HepG2 (cell line): ENCODE measurements around the gene KCNJ6. TPM values are rescaled to one million over a fixed set of nuclear protein-coding genes. Genes with fewer than 3 reads are reported as not detected.

ENCODE experiments used
- ATAC-seq: fragments of 200-7000 bp; cut with Tn5 transposase; 3 replicates; pipeline ENCODE4 v1.9.1; 2020; ENCODE audit warnings: mild to moderate bottlenecking, moderate library complexity
- BruUV-seq: library from RNA; stranded (reverse); fragments of 400-500 nt; replicated peaks from 2 replicates; lab custom pipeline; 2021; lab: Mats Ljungman, UMichigan
- CTCF ChIA-PET: fragments of 300-600 bp; formaldehyde crosslinking; extraction: SDS; loops from one replicate; lab custom pipeline; 2021; ENCODE audit warnings: low total read pairs, inconsistent platforms, low intra/inter-chr PET ratio; lab: Yijun Ruan, JAX
- POLR2A ChIA-PET: fragments of 350-600 bp; sonication (Branson Sonifier 250); formaldehyde crosslinking; loops from one replicate; lab custom pipeline; 2020; ENCODE audit warnings: antibody characterized with exemption, inconsistent platforms; lab: Yijun Ruan, JAX
- DNase-seq: peaks from one replicate; pipeline ENCODE4 v3.0.0-alpha.2; 2015; ENCODE audit warnings: low spot score
- FAIRE-seq: peaks from 3 replicates; lab custom pipeline; 2011; peaks lifted over from hg19 to GRCh38; lab: Jason Lieb, UNC
- H2AFZ ChIP-seq: one replicate; pipeline ENCODE4 v1.6.1; 2011; ENCODE audit warnings: low read length, inconsistent platforms
- H3K27ac ChIP-seq: fragments of 300-600 bp; 3 replicates; pipeline ENCODE4 v1.8.0; 2011; ENCODE audit warnings: mixed run types, mild to moderate bottlenecking, mixed read lengths, low read length, inconsistent platforms; ENCODE audit not compliant: insufficient read depth; ENCODE audit errors: extremely low read length
- H3K27me3 ChIP-seq, 2 experiments: fragments of 200-600 bp in 1 of 2; 2 replicates in 1 of 2; 3 replicates in 1 of 2; pipeline versions ENCODE4 v1.6.0 to v1.8.0; 2011; ENCODE audit warnings: low read length in 2 of 2, mild to moderate bottlenecking in 2 of 2, moderate library complexity in 2 of 2, inconsistent platforms in 1 of 2; ENCODE audit not compliant: insufficient read depth in 2 of 2, control insufficient read depth in 1 of 2
- H3K36me3 ChIP-seq, 2 experiments: fragments of 200-600 bp in 1 of 2; replicated peaks in 1 of 2; 2 replicates in 1 of 2; 3 replicates in 1 of 2; pipeline versions ENCODE4 v1.5.1 to v1.8.0; 2011; ENCODE audit warnings: low read length in 2 of 2, inconsistent platforms in 1 of 2; ENCODE audit not compliant: insufficient read depth in 2 of 2, control insufficient read depth in 1 of 2
- H3K4me1 ChIP-seq: 2 replicates; pipeline ENCODE4 v1.5.1; 2012; ENCODE audit warnings: low read length, inconsistent platforms; ENCODE audit not compliant: insufficient read depth
- H3K4me2 ChIP-seq: 2 replicates; pipeline ENCODE4 v1.6.0; 2011; ENCODE audit warnings: low read depth, low read length, inconsistent platforms
- H3K4me3 ChIP-seq, 3 experiments: fragments of 200-600 bp in 1 of 3; sonication (generic), shearing (Covaris generic) in 1 of 3; replicated peaks in 1 of 3; 2 replicates each; pipeline ENCODE4 v1.5.1; 2011 to 2016; ENCODE audit warnings: low read length in 3 of 3, inconsistent platforms in 2 of 3, low read depth in 2 of 3, mild to moderate bottlenecking in 2 of 3, control low read depth in 1 of 3, mixed read lengths in 1 of 3; ENCODE audit not compliant: insufficient read depth in 1 of 3
- H3K79me2 ChIP-seq: one replicate; pipeline ENCODE4 v1.6.1; 2011; ENCODE audit warnings: low read length, inconsistent platforms; ENCODE audit not compliant: insufficient read depth
- H3K9ac ChIP-seq: 2 replicates; pipeline ENCODE4 v1.6.0; 2011; ENCODE audit warnings: mild to moderate bottlenecking, low read depth, low read length, inconsistent platforms; ENCODE audit not compliant: insufficient read depth
- H3K9me3 ChIP-seq: 2 replicates; pipeline ENCODE4 v1.5.1; 2012; ENCODE audit warnings: mild to moderate bottlenecking, low read length
- H4K20me1 ChIP-seq: 2 replicates; pipeline ENCODE4 v1.6.0; 2011; ENCODE audit warnings: inconsistent platforms, mild to moderate bottlenecking, low read length, moderate library complexity; ENCODE audit not compliant: insufficient read depth
- CEBPG ChIP-seq: IDR thresholded peaks from 2 replicates; pipeline ENCODE4 v1.6.1; 2016
- JUN ChIP-seq: sonication (generic); formaldehyde crosslinking; IDR thresholded peaks from 2 replicates; pipeline ENCODE4 v1.4.0; 2020; ENCODE audit warnings: mild to moderate bottlenecking, missing genetic modification reagents
- MAFK ChIP-seq, 2 experiments: IDR thresholded peaks in 1 of 2; conservative IDR thresholded peaks in 1 of 2; 2 replicates each; pipeline ENCODE4 v1.6.1; 2011; ENCODE audit warnings: improper control_type of control experiment in 2 of 2, low read length in 2 of 2
- SNAPC2 ChIP-seq: sonication (generic); formaldehyde crosslinking; IDR thresholded peaks from 2 replicates; pipeline ENCODE4 v1.8.1; 2022; ENCODE audit warnings: mild to moderate bottlenecking, missing genetic modification reagents
- ZNF550 ChIP-seq: sonication (generic); formaldehyde crosslinking; IDR thresholded peaks from 2 replicates; pipeline ENCODE4 v1.4.0; 2020; ENCODE audit warnings: mild to moderate bottlenecking, missing genetic modification reagents, borderline replicate concordance
- ZNF749 ChIP-seq: sonication (generic); formaldehyde crosslinking; IDR thresholded peaks from 2 replicates; pipeline ENCODE4 v1.8.0; 2022; ENCODE audit warnings: mild to moderate bottlenecking, missing genetic modification reagents, moderate library complexity, borderline replicate concordance
- WGBS: methylation state at CpG from one replicate; pipeline ENCODE4 v1.1.6; 2017; ENCODE audit warnings: low lambda C conversion rate; 5-methylcytosine and 5-hydroxymethylcytosine counted together
- in situ Hi-C: cut with HindIII; loops from 2 replicates; pipeline ENCODE4 v1.10.0; 2017; ENCODE audit warnings: low pct_unique_long_range_greater_than_20kb; ENCODE audit not compliant: extremely low pct_ligation_motif_present
- intact Hi-C: fragments of 100-400 bp; cut with micrococcal nuclease; formaldehyde crosslinking; loops from one replicate; pipeline ENCODE4 v1.10.0; 2022; ENCODE audit not compliant: unreplicated experiment
- polyA plus RNA-seq, 8 experiments: library from polyadenylated mRNA; depleted of rRNA in 3 of 8; stranded (reverse) in 7 of 8; unstranded in 1 of 8; fragments of >200 nt; fragmentation: Illumina TruSeq in 4 of 8; extraction: Trizol in 4 of 8; gene quantifications; 2 replicates each; pipeline versions ENCODE4 v1.2.1 to v1.2.3, GENCODE V29; 2011 to 2016; ENCODE audit warnings: low read depth in 4 of 8, missing spikeins in 1 of 8, mixed read lengths in 1 of 8; ENCODE audit not compliant: insufficient read depth in 1 of 8
- total RNA-seq, 5 experiments: library from RNA; depleted of rRNA; stranded (reverse); fragments of >200 nt; fragmentation: Illumina TruSeq; extraction: Trizol; gene quantifications; 2 replicates each; pipeline ENCODE4 v1.2.3, GENCODE V29; 2016; ENCODE audit warnings: low read depth in 1 of 5
- TF ChIP-seq, protein P1 (sequence below): sonication (generic); formaldehyde crosslinking; IDR thresholded peaks from 2 replicates; pipeline ENCODE4 v1.5.0; 2020; ENCODE audit warnings: mild to moderate bottlenecking, missing genetic modification reagents, borderline replicate concordance
- TF ChIP-seq, protein P2 (sequence below): sonication (generic); formaldehyde crosslinking; IDR thresholded peaks from 2 replicates; pipeline ENCODE4 v1.4.0; 2020; ENCODE audit warnings: mild to moderate bottlenecking, missing genetic modification reagents
- TF ChIP-seq, protein P3 (sequence below): sonication (generic); formaldehyde crosslinking; IDR thresholded peaks from 2 replicates; pipeline ENCODE4 v1.9.0; 2021; ENCODE audit warnings: missing genetic modification reagents, borderline replicate concordance

Gene KCNJ6
- total and polyA plus RNA-seq, 2 of the 13 experiments (the other 11 are each of a cell fraction or from before 2014, with no cell fraction given) = not detected

- TF ChIP-seq, protein P1, sequence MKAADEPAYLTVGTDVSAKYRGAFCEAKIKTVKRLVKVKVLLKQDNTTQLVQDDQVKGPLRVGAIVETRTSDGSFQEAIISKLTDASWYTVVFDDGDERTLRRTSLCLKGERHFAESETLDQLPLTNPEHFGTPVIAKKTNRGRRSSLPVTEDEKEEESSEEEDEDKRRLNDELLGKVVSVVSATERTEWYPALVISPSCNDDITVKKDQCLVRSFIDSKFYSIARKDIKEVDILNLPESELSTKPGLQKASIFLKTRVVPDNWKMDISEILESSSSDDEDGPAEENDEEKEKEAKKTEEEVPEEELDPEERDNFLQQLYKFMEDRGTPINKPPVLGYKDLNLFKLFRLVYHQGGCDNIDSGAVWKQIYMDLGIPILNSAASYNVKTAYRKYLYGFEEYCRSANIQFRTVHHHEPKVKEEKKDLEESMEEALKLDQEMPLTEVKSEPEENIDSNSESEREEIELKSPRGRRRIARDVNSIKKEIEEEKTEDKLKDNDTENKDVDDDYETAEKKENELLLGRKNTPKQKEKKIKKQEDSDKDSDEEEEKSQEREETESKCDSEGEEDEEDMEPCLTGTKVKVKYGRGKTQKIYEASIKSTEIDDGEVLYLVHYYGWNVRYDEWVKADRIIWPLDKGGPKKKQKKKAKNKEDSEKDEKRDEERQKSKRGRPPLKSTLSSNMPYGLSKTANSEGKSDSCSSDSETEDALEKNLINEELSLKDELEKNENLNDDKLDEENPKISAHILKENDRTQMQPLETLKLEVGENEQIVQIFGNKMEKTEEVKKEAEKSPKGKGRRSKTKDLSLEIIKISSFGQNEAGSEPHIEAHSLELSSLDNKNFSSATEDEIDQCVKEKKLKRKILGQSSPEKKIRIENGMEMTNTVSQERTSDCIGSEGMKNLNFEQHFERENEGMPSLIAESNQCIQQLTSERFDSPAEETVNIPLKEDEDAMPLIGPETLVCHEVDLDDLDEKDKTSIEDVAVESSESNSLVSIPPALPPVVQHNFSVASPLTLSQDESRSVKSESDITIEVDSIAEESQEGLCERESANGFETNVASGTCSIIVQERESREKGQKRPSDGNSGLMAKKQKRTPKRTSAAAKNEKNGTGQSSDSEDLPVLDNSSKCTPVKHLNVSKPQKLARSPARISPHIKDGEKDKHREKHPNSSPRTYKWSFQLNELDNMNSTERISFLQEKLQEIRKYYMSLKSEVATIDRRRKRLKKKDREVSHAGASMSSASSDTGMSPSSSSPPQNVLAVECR (CRISPR knock-in tag) = no peak
- no peak for TF ChIP-seq SNAPC2 (CRISPR knock-in tag)
- no peak for TF ChIP-seq ZNF749 (CRISPR knock-in tag)
Measured at GRCh38 chr21:37688952-37689659, 227.2 kb downstream of the KCNJ6 start (continued).

DNA sequence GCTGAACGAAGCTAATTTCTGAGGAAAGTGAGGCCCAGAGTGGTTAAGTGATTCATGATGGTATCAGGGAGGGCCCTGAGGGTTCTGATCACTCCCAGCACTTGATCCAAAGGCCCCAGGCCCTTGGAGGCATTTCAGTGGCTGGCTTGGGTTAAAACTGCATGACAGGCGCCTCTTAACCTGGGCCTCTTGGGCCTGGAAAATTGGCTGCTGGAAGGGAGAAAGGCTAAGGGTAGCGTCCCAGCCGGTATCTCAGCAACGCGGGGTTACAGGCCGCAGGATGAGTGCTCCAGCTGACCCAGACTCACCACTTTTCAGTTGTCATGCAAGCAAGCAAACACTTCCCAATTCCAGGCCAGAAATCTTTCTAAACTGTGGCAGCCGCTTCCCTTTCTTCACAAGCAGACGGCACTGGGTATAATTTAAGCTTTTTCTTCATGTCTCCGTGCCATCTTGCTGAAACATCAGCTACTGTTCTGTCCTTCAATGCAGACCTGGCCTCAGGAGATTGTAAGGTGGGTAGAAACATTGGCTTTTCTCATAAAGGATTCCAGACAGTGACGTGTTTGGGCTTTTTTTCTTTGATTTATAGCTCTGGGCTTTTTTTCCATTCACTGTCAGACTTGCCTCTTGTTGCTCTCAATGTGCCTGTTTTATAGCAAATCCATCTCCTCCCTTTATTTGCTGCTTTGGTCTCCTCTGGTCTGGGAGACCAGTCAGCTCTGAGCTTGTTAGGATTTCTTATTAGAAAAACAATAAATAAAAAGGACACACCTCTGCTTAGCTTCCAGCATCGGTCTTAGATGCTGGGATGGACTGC is 229.1 kb downstream of the KCNJ6 start:
- no peak for DNase-seq
- Histone ChIP-seq H3K36me3 (no peaks in the 10 kb centered on the region), H3K4me3 (no peak overlapping the region), H4K20me1 (no peaks in the 10 kb centered on the region), H3K4me1 (peaks cover 13% of the 10 kb centered on the region), H3K27me3 (no peaks in the 10 kb centered on the region), H3K79me2 (no peaks in the 10 kb centered on the region), H3K9me3 (no peaks in the 10 kb centered on the region), H3K9ac (no peak overlapping the region), H2AFZ (no peak overlapping the region), H3K27ac (no peak overlapping the region), H3K4me2 (no peak overlapping the region)
- POLR2A ChIA-PET = no interaction called here
- WGBS = 59% methylated on average over 11 of the region's 12 CpGs
- no TSS peak for BruUV-seq
- no peak for FAIRE-seq
- CTCF ChIA-PET = no interaction called here
- intact Hi-C loops = no loop called here
- in situ Hi-C loops = no loop called here
- ATAC-seq = no peak
- TF ChIP-seq CEBPG (CRISPR knock-in tag) (no peak), ZNF550 (no peak), JUN (CRISPR knock-in tag) (no peak), MAFK (conservative IDR thresholded peaks at IDR 0.05 in 1 of 2, IDR thresholded peaks at IDR 0.05 in 1 of 2; ENCODE audit: low read length in 2 of 2) (peak in 1 of 2 experiments; percentile 35; a peak in 1 of 4 replicates)
- TF ChIP-seq, protein P2, sequence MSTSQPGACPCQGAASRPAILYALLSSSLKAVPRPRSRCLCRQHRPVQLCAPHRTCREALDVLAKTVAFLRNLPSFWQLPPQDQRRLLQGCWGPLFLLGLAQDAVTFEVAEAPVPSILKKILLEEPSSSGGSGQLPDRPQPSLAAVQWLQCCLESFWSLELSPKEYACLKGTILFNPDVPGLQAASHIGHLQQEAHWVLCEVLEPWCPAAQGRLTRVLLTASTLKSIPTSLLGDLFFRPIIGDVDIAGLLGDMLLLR = no peak
- TF ChIP-seq, protein P3, sequence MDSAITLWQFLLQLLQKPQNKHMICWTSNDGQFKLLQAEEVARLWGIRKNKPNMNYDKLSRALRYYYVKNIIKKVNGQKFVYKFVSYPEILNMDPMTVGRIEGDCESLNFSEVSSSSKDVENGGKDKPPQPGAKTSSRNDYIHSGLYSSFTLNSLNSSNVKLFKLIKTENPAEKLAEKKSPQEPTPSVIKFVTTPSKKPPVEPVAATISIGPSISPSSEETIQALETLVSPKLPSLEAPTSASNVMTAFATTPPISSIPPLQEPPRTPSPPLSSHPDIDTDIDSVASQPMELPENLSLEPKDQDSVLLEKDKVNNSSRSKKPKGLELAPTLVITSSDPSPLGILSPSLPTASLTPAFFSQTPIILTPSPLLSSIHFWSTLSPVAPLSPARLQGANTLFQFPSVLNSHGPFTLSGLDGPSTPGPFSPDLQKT = no peak
- TF ChIP-seq, all 625 proteins: peak for 1
